Activated naive CD4-positive, alpha-beta T cell treated with anti-CD3 and anti-CD28 coated beads, Interleukin-2, amount 50 U/mL, for 24 hours (primary cell): ENCODE data around the gene GALC.

Experiments used
- H3K27ac Mint-ChIP-seq: one replicate; pipeline ENCODE4 v1.8.0; 2021; ENCODE audit warnings: mild to moderate bottlenecking, mixed read lengths
- H3K27me3 Mint-ChIP-seq: one replicate; pipeline ENCODE4 v1.8.0; 2021; ENCODE audit warnings: mixed read lengths
- H3K36me3 Mint-ChIP-seq: one replicate; pipeline ENCODE4 v1.8.0; 2021; ENCODE audit warnings: mixed read lengths
- H3K4me1 Mint-ChIP-seq: one replicate; pipeline ENCODE4 v1.8.0; 2021; ENCODE audit warnings: mixed read lengths
- H3K4me3 Mint-ChIP-seq: one replicate; pipeline ENCODE4 v1.8.0; 2021; ENCODE audit warnings: mild to moderate bottlenecking, mixed read lengths
- H3K9me3 Mint-ChIP-seq: one replicate; pipeline ENCODE4 v1.8.0; 2021; ENCODE audit warnings: mixed read lengths

Gene GALC

GRCh38 chr14:87994974-87995373 lies 2.0 kb upstream of the GALC start:
- Mint-ChIP-seq H3K36me3 (peaks cover 3% of the 10 kb centered on the region), H3K27ac (peak overlapping the region; percentile 76), H3K4me1 (peaks cover 57% of the 10 kb centered on the region), H3K27me3 (no peaks in the 10 kb centered on the region), H3K9me3 (no peaks in the 10 kb centered on the region), H3K4me3 (peak overlapping the region; percentile 69)

GRCh38 chr14:87992346-87992717 lies 650 bp downstream of the GALC start:
- Mint-ChIP-seq H3K36me3 (peaks cover 3% of the 10 kb centered on the region), H3K4me1 (peaks cover 69% of the 10 kb centered on the region), H3K27me3 (no peaks in the 10 kb centered on the region), H3K4me3 (peak overlapping the region; percentile 99), H3K27ac (peak overlapping the region; percentile 98), H3K9me3 (no peaks in the 10 kb centered on the region)

- H3K4me3 Mint-ChIP-seq: no peak overlapping the region
- H3K9me3 Mint-ChIP-seq: no peaks in the 10 kb centered on the region
- H3K27ac Mint-ChIP-seq: no peak overlapping the region
- peaks cover 64% of the 10 kb centered on the region for H3K4me1 Mint-ChIP-seq
- H3K36me3 Mint-ChIP-seq: peaks cover 5% of the 10 kb centered on the region
- no peaks in the 10 kb centered on the region for H3K27me3 Mint-ChIP-seq
These were observed 2.3 kb downstream of the GALC start for GRCh38 chr14:87990682-87991081.

- H3K9me3 Mint-ChIP-seq: no peaks in the 10 kb centered on the region
- H3K27ac Mint-ChIP-seq: no peak overlapping the region
- H3K27me3 Mint-ChIP-seq: no peaks in the 10 kb centered on the region
- peaks cover 57% of the 10 kb centered on the region for H3K4me1 Mint-ChIP-seq
- no peak overlapping the region for H3K4me3 Mint-ChIP-seq
- H3K36me3 Mint-ChIP-seq: peaks cover 5% of the 10 kb centered on the region
These were observed 3.1 kb downstream of the GALC start for GRCh38 chr14:87989956-87990299.

- Mint-ChIP-seq H3K4me3 (no peak overlapping the region), H3K4me1 (peaks cover 51% of the 10 kb centered on the region), H3K27me3 (no peaks in the 10 kb centered on the region), H3K9me3 (no peaks in the 10 kb centered on the region), H3K27ac (no peak overlapping the region), H3K36me3 (peaks cover 4% of the 10 kb centered on the region)
These were observed 3.6 kb downstream of the GALC start for GRCh38 chr14:87989221-87989955.

GRCh38 chr14:87979689-87980088 lies 13.3 kb downstream of the GALC start:
- no peak overlapping the region for H3K27ac Mint-ChIP-seq
- H3K4me1 Mint-ChIP-seq: no peaks in the 10 kb centered on the region
- H3K4me3 Mint-ChIP-seq: no peak overlapping the region
- peaks cover 24% of the 10 kb centered on the region for H3K36me3 Mint-ChIP-seq
- H3K27me3 Mint-ChIP-seq: no peaks in the 10 kb centered on the region
- no peaks in the 10 kb centered on the region for H3K9me3 Mint-ChIP-seq

- Mint-ChIP-seq H3K36me3 (peaks cover 23% of the 10 kb centered on the region), H3K4me1 (no peaks in the 10 kb centered on the region), H3K9me3 (no peaks in the 10 kb centered on the region), H3K27ac (no peak overlapping the region), H3K4me3 (no peak overlapping the region), H3K27me3 (no peaks in the 10 kb centered on the region)
These were observed 17.3 kb downstream of the GALC start for GRCh38 chr14:87975636-87976035.

- no peaks in the 10 kb centered on the region for H3K4me1 Mint-ChIP-seq
- H3K27ac Mint-ChIP-seq: no peak overlapping the region
- H3K27me3 Mint-ChIP-seq: no peaks in the 10 kb centered on the region
- no peak overlapping the region for H3K4me3 Mint-ChIP-seq
- H3K9me3 Mint-ChIP-seq: no peaks in the 10 kb centered on the region
- H3K36me3 Mint-ChIP-seq: peaks cover 23% of the 10 kb centered on the region
These were observed 22.0 kb downstream of the GALC start for GRCh38 chr14:87971010-87971409.

- no peaks in the 10 kb centered on the region for H3K27me3 Mint-ChIP-seq
- H3K4me1 Mint-ChIP-seq: no peaks in the 10 kb centered on the region
- H3K4me3 Mint-ChIP-seq: no peak overlapping the region
- H3K36me3 Mint-ChIP-seq: peaks cover 23% of the 10 kb centered on the region
- H3K9me3 Mint-ChIP-seq: no peaks in the 10 kb centered on the region
- no peak overlapping the region for H3K27ac Mint-ChIP-seq
These were observed 25.5 kb downstream of the GALC start for GRCh38 chr14:87967496-87967895.

GRCh38 chr14:87966816-87967215 lies 26.2 kb downstream of the GALC start:
- Mint-ChIP-seq H3K36me3 (peaks cover 24% of the 10 kb centered on the region), H3K27me3 (no peaks in the 10 kb centered on the region), H3K9me3 (no peaks in the 10 kb centered on the region), H3K27ac (no peak overlapping the region), H3K4me3 (no peak overlapping the region), H3K4me1 (no peaks in the 10 kb centered on the region)

GRCh38 chr14:87961246-87961645 lies 31.7 kb downstream of the GALC start:
- no peak overlapping the region for H3K4me3 Mint-ChIP-seq
- H3K4me1 Mint-ChIP-seq: peaks cover 10% of the 10 kb centered on the region

GRCh38 chr14:87960013-87960787 lies 32.8 kb downstream of the GALC start:
- H3K4me3 Mint-ChIP-seq: no peak overlapping the region
- H3K9me3 Mint-ChIP-seq: no peaks in the 10 kb centered on the region
- peak overlapping the region; percentile 76 for H3K27ac Mint-ChIP-seq
- peaks cover 18% of the 10 kb centered on the region for H3K4me1 Mint-ChIP-seq
- no peaks in the 10 kb centered on the region for H3K27me3 Mint-ChIP-seq
- peaks cover 45% of the 10 kb centered on the region for H3K36me3 Mint-ChIP-seq

More at GRCh38 chr14:87961246-87961645, 31.7 kb downstream of the GALC start:
- Mint-ChIP-seq H3K27me3 (no peaks in the 10 kb centered on the region), H3K36me3 (peaks cover 47% of the 10 kb centered on the region), H3K9me3 (no peaks in the 10 kb centered on the region), H3K27ac (no peak overlapping the region)

- Mint-ChIP-seq H3K27me3 (no peaks in the 10 kb centered on the region), H3K4me1 (peaks cover 53% of the 10 kb centered on the region), H3K9me3 (no peaks in the 10 kb centered on the region), H3K36me3 (peaks cover 26% of the 10 kb centered on the region), H3K4me3 (no peak overlapping the region), H3K27ac (peak overlapping the region; percentile 61)
These were observed 37.5 kb downstream of the GALC start for GRCh38 chr14:87955501-87955900.

- H3K27me3 Mint-ChIP-seq: no peaks in the 10 kb centered on the region
- H3K36me3 Mint-ChIP-seq: peaks cover 8% of the 10 kb centered on the region
- H3K4me1 Mint-ChIP-seq: peaks cover 47% of the 10 kb centered on the region
- H3K9me3 Mint-ChIP-seq: no peaks in the 10 kb centered on the region
- H3K4me3 Mint-ChIP-seq: peak overlapping the region; percentile 53
- H3K27ac Mint-ChIP-seq: peak overlapping the region; percentile 73
These were observed 40.5 kb downstream of the GALC start for GRCh38 chr14:87952307-87953094.

GRCh38 chr14:87944987-87945604 lies 47.9 kb downstream of the GALC start:
- no peaks in the 10 kb centered on the region for H3K4me1 Mint-ChIP-seq
- H3K9me3 Mint-ChIP-seq: no peaks in the 10 kb centered on the region
- no peaks in the 10 kb centered on the region for H3K27me3 Mint-ChIP-seq
- H3K27ac Mint-ChIP-seq: no peak overlapping the region
- peaks cover 14% of the 10 kb centered on the region for H3K36me3 Mint-ChIP-seq
- H3K4me3 Mint-ChIP-seq: no peak overlapping the region
